PFSK-1 (cell line): ENCODE measurements around the gene PLXND1.

ENCODE experiments used
- FOXP2 ChIP-seq: optimal IDR thresholded peaks from 2 replicates; pipeline ENCODE3; 2011; ENCODE audit warnings: borderline replicate concordance, control low read depth, inconsistent platforms; ENCODE audit not compliant: insufficient read depth; ENCODE audit errors: extremely low read length, extremely low read depth
- POLR2AphosphoS5 ChIP-seq: IDR thresholded peaks from 2 replicates; pipeline ENCODE4 v1.6.1; 2012; ENCODE audit warnings: low read depth, mild to moderate bottlenecking, control low read depth, low read length, moderate library complexity
- SIN3A ChIP-seq: IDR thresholded peaks from 2 replicates; pipeline ENCODE4 v1.6.1; 2012; ENCODE audit warnings: mild to moderate bottlenecking, low read length, moderate library complexity, borderline replicate concordance; ENCODE audit not compliant: insufficient read depth
- TAF1 ChIP-seq: IDR thresholded peaks from 2 replicates; pipeline ENCODE4 v1.6.1; 2012; ENCODE audit warnings: low read length, control low read depth, borderline replicate concordance; ENCODE audit not compliant: insufficient read depth
- TF ChIP-seq, protein P1 (sequence below), 2 experiments: IDR thresholded peaks; 2 replicates each; pipeline versions ENCODE4 v1.6.1 to v1.8.0; 2011 to 2012; ENCODE audit warnings: low read depth in 2 of 2, low read length in 2 of 2, control low read depth in 1 of 2, inconsistent platforms in 1 of 2, mild to moderate bottlenecking in 1 of 2, moderate library complexity in 1 of 2; ENCODE audit not compliant: insufficient read depth in 1 of 2

- TF ChIP-seq TAF1 (no peak), POLR2AphosphoS5 (no peak), SIN3A (no peak), FOXP2 (no peak)
- TF ChIP-seq, protein P1, sequence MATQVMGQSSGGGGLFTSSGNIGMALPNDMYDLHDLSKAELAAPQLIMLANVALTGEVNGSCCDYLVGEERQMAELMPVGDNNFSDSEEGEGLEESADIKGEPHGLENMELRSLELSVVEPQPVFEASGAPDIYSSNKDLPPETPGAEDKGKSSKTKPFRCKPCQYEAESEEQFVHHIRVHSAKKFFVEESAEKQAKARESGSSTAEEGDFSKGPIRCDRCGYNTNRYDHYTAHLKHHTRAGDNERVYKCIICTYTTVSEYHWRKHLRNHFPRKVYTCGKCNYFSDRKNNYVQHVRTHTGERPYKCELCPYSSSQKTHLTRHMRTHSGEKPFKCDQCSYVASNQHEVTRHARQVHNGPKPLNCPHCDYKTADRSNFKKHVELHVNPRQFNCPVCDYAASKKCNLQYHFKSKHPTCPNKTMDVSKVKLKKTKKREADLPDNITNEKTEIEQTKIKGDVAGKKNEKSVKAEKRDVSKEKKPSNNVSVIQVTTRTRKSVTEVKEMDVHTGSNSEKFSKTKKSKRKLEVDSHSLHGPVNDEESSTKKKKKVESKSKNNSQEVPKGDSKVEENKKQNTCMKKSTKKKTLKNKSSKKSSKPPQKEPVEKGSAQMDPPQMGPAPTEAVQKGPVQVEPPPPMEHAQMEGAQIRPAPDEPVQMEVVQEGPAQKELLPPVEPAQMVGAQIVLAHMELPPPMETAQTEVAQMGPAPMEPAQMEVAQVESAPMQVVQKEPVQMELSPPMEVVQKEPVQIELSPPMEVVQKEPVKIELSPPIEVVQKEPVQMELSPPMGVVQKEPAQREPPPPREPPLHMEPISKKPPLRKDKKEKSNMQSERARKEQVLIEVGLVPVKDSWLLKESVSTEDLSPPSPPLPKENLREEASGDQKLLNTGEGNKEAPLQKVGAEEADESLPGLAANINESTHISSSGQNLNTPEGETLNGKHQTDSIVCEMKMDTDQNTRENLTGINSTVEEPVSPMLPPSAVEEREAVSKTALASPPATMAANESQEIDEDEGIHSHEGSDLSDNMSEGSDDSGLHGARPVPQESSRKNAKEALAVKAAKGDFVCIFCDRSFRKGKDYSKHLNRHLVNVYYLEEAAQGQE (IDR thresholded peaks at IDR 0.05; ENCODE audit: insufficient read depth in 1 of 2, low read depth in 2 of 2, low read length in 2 of 2) = no peak
These were observed 53.3 kb downstream of the PLXND1 start for GRCh38 chr3:129553171-129553570.
